ENCODE results near the gene SLAMF7. TPM values are rescaled to one million over a fixed set of nuclear protein-coding genes. Genes with fewer than 3 reads are reported as not detected.

Gene SLAMF7
- total and polyA plus RNA-seq, 2 of the 8 experiments (the other 6 are each of a cell fraction or from before 2014, with no cell fraction given), result not detected

- POLR2A ChIA-PET (ENCODE audit: partially characterized antibody), result interaction anchor here (1.1 kb wide), 1 partner anchor 15 kb away, joined by 3 read pairs; no protein-coding TSS in a partner anchor
- no peaks in the 10 kb centered on the region for H3K9me3 ChIP-seq (ENCODE audit: insufficient read depth in 2 of 2, low read depth in 1 of 2, low read length in 1 of 2)
- no peak overlapping the region for H3K9ac ChIP-seq (replicated peaks in 1 of 4; ENCODE audit: extremely low read depth in 1 of 4, low read depth in 3 of 4, low read length in 3 of 4)
- H3K4me2 ChIP-seq (ENCODE audit: insufficient read depth in 1 of 2, low read depth in 2 of 2, low read length in 2 of 2), result no peak overlapping the region
- H4K8ac ChIP-seq (ENCODE audit: extremely low read depth, insufficient read depth, low read length), result no peak overlapping the region
- no peak overlapping the region for H2BK5ac ChIP-seq (ENCODE audit: low read depth, low read length)
- H4K5ac ChIP-seq (ENCODE audit: insufficient read length, low read depth, low read length), result no peak overlapping the region
- H4K91ac ChIP-seq (replicated peaks; ENCODE audit: insufficient read length, low read length), result no peak overlapping the region
- no peak overlapping the region for H3K56ac ChIP-seq (replicated peaks; ENCODE audit: insufficient read length, low read depth, low read length)
- H3K27me3 ChIP-seq (replicated peaks in 1 of 4; ENCODE audit: control insufficient read depth in 3 of 4, extremely low read depth in 1 of 4, insufficient read depth in 3 of 4, low read length in 3 of 4), result no peaks in the 10 kb centered on the region
- no peak overlapping the region for H3K14ac ChIP-seq (ENCODE audit: insufficient read length)
- H3K23me2 ChIP-seq (ENCODE audit: low read depth, low read length), result no peaks in the 10 kb centered on the region
- FAIRE-seq (no peak), DNase-seq (ENCODE audit: low read depth in 1 of 2, low spot score in 2 of 2) (no peak)
- H4K20me1 ChIP-seq (replicated peaks in 1 of 2; ENCODE audit: control insufficient read depth in 1 of 2, insufficient read depth in 2 of 2, low read length in 2 of 2), result no peaks in the 10 kb centered on the region
- no peak overlapping the region for H3K18ac ChIP-seq (ENCODE audit: extremely low read depth, low read length)
- H2AFZ ChIP-seq (ENCODE audit: low read length), result no peak overlapping the region
- H3K79me1 ChIP-seq (ENCODE audit: low read depth, low read length), result no peaks in the 10 kb centered on the region
- H3K27ac ChIP-seq (ENCODE audit: low read depth, low read length), result no peak overlapping the region
- H3K4me3 ChIP-seq (ENCODE audit: extremely low read depth in 1 of 4, insufficient read depth in 2 of 4, low read depth in 3 of 4, low read length in 4 of 4), result no peak overlapping the region
- H2BK120ac ChIP-seq (replicated peaks; ENCODE audit: low read depth, low read length), result no peak overlapping the region
- no peaks in the 10 kb centered on the region for H3K79me2 ChIP-seq (ENCODE audit: control insufficient read depth in 1 of 2, insufficient read depth in 2 of 2, low read length in 2 of 2)
- H2AK5ac ChIP-seq (ENCODE audit: low read depth, low read length), result no peak overlapping the region
- CTCF ChIA-PET (ENCODE audit: partially characterized antibody), result interaction anchor here (0.6 to 2.7 kb wide), 11 partner anchors 8 to 211 kb away, joined by 3 to 13 read pairs (median 5); no protein-coding TSS in a partner anchor
- no peak overlapping the region for H2BK15ac ChIP-seq (ENCODE audit: low read length)
- no peak overlapping the region for H3K23ac ChIP-seq (ENCODE audit: insufficient read length)
- TF ChIP-seq RXRA (IDR thresholded peaks at IDR 0.05; ENCODE audit: insufficient read depth, low read depth, low read length) (no peak), SRF (IDR thresholded peaks at IDR 0.05; ENCODE audit: low read depth, low read length) (no peak), ZNF274 (IDR thresholded peaks at IDR 0.05; ENCODE audit: borderline replicate concordance, extremely low read depth, low read length) (no peak), SP4 (IDR thresholded peaks at IDR 0.05; ENCODE audit: low read length) (no peak), HDAC6 (IDR thresholded peaks at IDR 0.05; ENCODE audit: low read depth, low read length) (no peak)
- no peaks in the 10 kb centered on the region for H3K4me1 ChIP-seq (replicated peaks in 1 of 4; ENCODE audit: control insufficient read depth in 3 of 4, insufficient read depth in 4 of 4, low read length in 3 of 4)
- no peaks in the 10 kb centered on the region for H3K36me3 ChIP-seq (ENCODE audit: control insufficient read depth in 2 of 4, insufficient read depth in 4 of 4, low read length in 3 of 4)
- no peak overlapping the region for H2BK12ac ChIP-seq (ENCODE audit: low read depth, low read length)
- 91% methylated on average over 5 of the region's 5 CpGs; no CpG with 5 or more reads in 1 of the 2 experiments for WGBS, 2 experiments (ENCODE audit: extremely low coverage in 1 of 2, insufficient coverage in 1 of 2, insufficient read length in 1 of 2, insufficient replicate concordance in 2 of 2, low coverage in 1 of 2, low lambda C conversion rate in 2 of 2, missing lambda C conversion rate in 1 of 2)
- H3K4ac ChIP-seq (replicated peaks; ENCODE audit: insufficient read length, low read depth, low read length), result no peak overlapping the region
- H2BK20ac ChIP-seq (ENCODE audit: low read length), result no peak overlapping the region
These were observed 1.2 kb downstream of the SLAMF7 start for GRCh38 chr1:160740133-160740688.

Measured in H1 (cell line).